ENCODE data around the gene LRRC32.

GRCh38 chr11:76632492-76632891, 38.1 kb downstream of the LRRC32 start:
- no peak for TF ChIP-seq CTCF (IDR thresholded peaks at IDR 0.05)
- TF ChIP-seq POLR2A (IDR thresholded peaks at IDR 0.05) = no peak

Measured in thyroid gland (tissue), 4 donors.